ENCODE measurements around the gene KCNH8. TPM values are rescaled to one million over a fixed set of nuclear protein-coding genes. Genes with fewer than 3 reads are reported as not detected.

Gene KCNH8
- total and polyA plus RNA-seq, 2 of the 4 experiments (the other 2 are of a cell fraction) = not detected

DNA sequence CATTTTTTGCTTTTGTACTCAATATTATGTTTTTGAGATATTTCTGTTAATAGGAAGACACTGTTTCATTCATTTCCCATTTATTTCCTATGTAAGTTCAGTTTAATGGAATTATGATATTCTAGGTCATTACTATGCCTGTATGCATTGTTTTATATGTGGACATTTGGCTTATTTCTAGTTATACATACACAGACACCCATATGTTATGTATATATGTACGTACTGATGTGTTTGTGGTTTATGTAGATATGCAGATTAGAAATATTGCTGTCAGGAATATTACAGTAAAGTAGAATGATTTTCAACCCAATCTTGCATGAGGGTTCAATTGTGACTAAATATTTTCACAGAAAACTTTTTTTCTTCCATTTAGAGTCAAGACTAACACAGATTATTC is 190.5 kb downstream of the KCNH8 start:
- Histone ChIP-seq H3K14ac (replicated peaks; ENCODE audit: low read depth, low read length) (no peak overlapping the region), H3K56ac (ENCODE audit: extremely low read depth, insufficient read depth, low read length) (no peak overlapping the region), H3K79me1 (ENCODE audit: low read depth in 1 of 2, low read length in 2 of 2) (no peaks in the 10 kb centered on the region), H3K27ac (ENCODE audit: insufficient read depth, low read length) (no peak overlapping the region), H3K27me3 (ENCODE audit: control insufficient read depth, insufficient read depth, low read length) (no peaks in the 10 kb centered on the region), H3K9me3 (ENCODE audit: control insufficient read depth, insufficient read depth, low read length) (peaks cover 7% of the 10 kb centered on the region), H2BK120ac (ENCODE audit: low read depth, low read length) (no peak overlapping the region), H4K5ac (ENCODE audit: low read depth, low read length) (no peak overlapping the region), H3K23ac (ENCODE audit: low read depth, low read length) (no peak overlapping the region), H3K9me1 (ENCODE audit: insufficient read depth, low read length) (no peaks in the 10 kb centered on the region), H2AK9ac (replicated peaks; ENCODE audit: low read depth, low read length, poor library complexity) (no peak overlapping the region), H2BK5ac (ENCODE audit: low read depth, low read length, poor library complexity, severe bottlenecking) (no peak overlapping the region), H2BK15ac (ENCODE audit: low read depth, low read length) (no peak overlapping the region), H2BK20ac (ENCODE audit: low read depth, low read length) (no peak overlapping the region), H3K4ac (ENCODE audit: low read depth, low read length) (no peak overlapping the region), H3K18ac (ENCODE audit: low read depth, low read length) (no peak overlapping the region), H3K9ac (ENCODE audit: low read depth, low read length) (no peak overlapping the region), H3K4me2 (ENCODE audit: low read depth, low read length) (no peak overlapping the region), H2AK5ac (ENCODE audit: low read depth, low read length) (no peak overlapping the region), H3K36me3 (ENCODE audit: control insufficient read depth, insufficient read depth, low read length) (no peaks in the 10 kb centered on the region), H3K4me3 (ENCODE audit: insufficient read depth, low read depth, low read length) (no peak overlapping the region), H2AFZ (replicated peaks; ENCODE audit: low read length, poor library complexity) (no peak overlapping the region), H4K20me1 (ENCODE audit: insufficient read depth, low read length) (no peaks in the 10 kb centered on the region), H3K4me1 (ENCODE audit: control insufficient read depth, insufficient read depth, low read length) (no peaks in the 10 kb centered on the region), H4K91ac (ENCODE audit: insufficient read depth, low read depth, low read length) (no peak overlapping the region), H4K8ac (ENCODE audit: low read depth in 2 of 2, low read length in 2 of 2) (no peak overlapping the region)
- CTCF ChIA-PET = no interaction called here
- in situ Hi-C loops (cut with MboI; ENCODE audit: low sequenced_read_pairs) = no loop called here
- WGBS, 2 experiments (ENCODE audit: extremely low coverage in 2 of 2, insufficient read length in 1 of 2) = no CpG with 5 or more reads among the region's 1 CpG
- no TSS peak for BruUV-seq (replicated peaks)
- POLR2A ChIA-PET (ENCODE audit: unreplicated experiment) = no interaction called here
- dilution Hi-C loops (cut with HindIII; ENCODE audit: low sequenced_read_pairs, unreplicated experiment) = no loop called here
- intact Hi-C loops (cut with micrococcal nuclease) = no loop called here
- DNase-seq = no peak
- ATAC-seq (ENCODE audit: low read depth) = no peak
- no peak for TF ChIP-seq CHD1 (IDR thresholded peaks at IDR 0.05; ENCODE audit: low read depth, low read length)
- no peak for TF ChIP-seq MXI1 (IDR thresholded peaks at IDR 0.05; ENCODE audit: borderline replicate concordance, low read depth, low read length)
- TF ChIP-seq, protein P1, sequence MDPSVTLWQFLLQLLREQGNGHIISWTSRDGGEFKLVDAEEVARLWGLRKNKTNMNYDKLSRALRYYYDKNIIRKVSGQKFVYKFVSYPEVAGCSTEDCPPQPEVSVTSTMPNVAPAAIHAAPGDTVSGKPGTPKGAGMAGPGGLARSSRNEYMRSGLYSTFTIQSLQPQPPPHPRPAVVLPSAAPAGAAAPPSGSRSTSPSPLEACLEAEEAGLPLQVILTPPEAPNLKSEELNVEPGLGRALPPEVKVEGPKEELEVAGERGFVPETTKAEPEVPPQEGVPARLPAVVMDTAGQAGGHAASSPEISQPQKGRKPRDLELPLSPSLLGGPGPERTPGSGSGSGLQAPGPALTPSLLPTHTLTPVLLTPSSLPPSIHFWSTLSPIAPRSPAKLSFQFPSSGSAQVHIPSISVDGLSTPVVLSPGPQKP (IDR thresholded peaks at IDR 0.05; ENCODE audit: borderline replicate concordance, low read depth, low read length) = no peak
- TF ChIP-seq, protein P2, sequence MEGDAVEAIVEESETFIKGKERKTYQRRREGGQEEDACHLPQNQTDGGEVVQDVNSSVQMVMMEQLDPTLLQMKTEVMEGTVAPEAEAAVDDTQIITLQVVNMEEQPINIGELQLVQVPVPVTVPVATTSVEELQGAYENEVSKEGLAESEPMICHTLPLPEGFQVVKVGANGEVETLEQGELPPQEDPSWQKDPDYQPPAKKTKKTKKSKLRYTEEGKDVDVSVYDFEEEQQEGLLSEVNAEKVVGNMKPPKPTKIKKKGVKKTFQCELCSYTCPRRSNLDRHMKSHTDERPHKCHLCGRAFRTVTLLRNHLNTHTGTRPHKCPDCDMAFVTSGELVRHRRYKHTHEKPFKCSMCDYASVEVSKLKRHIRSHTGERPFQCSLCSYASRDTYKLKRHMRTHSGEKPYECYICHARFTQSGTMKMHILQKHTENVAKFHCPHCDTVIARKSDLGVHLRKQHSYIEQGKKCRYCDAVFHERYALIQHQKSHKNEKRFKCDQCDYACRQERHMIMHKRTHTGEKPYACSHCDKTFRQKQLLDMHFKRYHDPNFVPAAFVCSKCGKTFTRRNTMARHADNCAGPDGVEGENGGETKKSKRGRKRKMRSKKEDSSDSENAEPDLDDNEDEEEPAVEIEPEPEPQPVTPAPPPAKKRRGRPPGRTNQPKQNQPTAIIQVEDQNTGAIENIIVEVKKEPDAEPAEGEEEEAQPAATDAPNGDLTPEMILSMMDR (conservative IDR thresholded peaks at IDR 0.05; ENCODE audit: low read depth, low read length) = no peak
- no peak for TF ChIP-seq MAZ (IDR thresholded peaks at IDR 0.05; ENCODE audit: borderline replicate concordance, low read depth, low read length)
- TF ChIP-seq, protein P3, sequence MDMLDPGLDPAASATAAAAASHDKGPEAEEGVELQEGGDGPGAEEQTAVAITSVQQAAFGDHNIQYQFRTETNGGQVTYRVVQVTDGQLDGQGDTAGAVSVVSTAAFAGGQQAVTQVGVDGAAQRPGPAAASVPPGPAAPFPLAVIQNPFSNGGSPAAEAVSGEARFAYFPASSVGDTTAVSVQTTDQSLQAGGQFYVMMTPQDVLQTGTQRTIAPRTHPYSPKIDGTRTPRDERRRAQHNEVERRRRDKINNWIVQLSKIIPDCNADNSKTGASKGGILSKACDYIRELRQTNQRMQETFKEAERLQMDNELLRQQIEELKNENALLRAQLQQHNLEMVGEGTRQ (IDR thresholded peaks at IDR 0.05; ENCODE audit: low read depth, low read length) = no peak
- no peak for TF ChIP-seq NFE2L2 (IDR thresholded peaks at IDR 0.05; ENCODE audit: low read depth, low read length)
- no peak for TF ChIP-seq RAD21 (IDR thresholded peaks at IDR 0.05; ENCODE audit: low read length)
- no peak for TF ChIP-seq FOS (IDR thresholded peaks at IDR 0.05; ENCODE audit: low read depth, low read length)
- TF ChIP-seq RFX5 (IDR thresholded peaks at IDR 0.05; ENCODE audit: low read depth, low read length) = no peak
- TF ChIP-seq SMC3 (IDR thresholded peaks at IDR 0.05; ENCODE audit: low read depth, low read length) = no peak
- no peak for TF ChIP-seq MAFK (IDR thresholded peaks at IDR 0.05; ENCODE audit: low read depth, low read length)
- TF ChIP-seq CEBPB (IDR thresholded peaks at IDR 0.05; ENCODE audit: low read depth, low read length) = no peak
- TF ChIP-seq POLR2A (IDR thresholded peaks at IDR 0.05; ENCODE audit: low read depth, low read length) = no peak
- no peak for TF ChIP-seq RCOR1 (IDR thresholded peaks at IDR 0.05; ENCODE audit: insufficient replicate concordance, low read length)
- no peak for TF ChIP-seq BHLHE40 (IDR thresholded peaks at IDR 0.05; ENCODE audit: low read depth, low read length)
